Panc1 (cell line): ENCODE data around the gene BMP7.

Experiments used
- CTCF ChIP-seq: fragments of 450-650 bp; IDR thresholded peaks from 2 replicates; pipeline ENCODE4 v1.5.1; 2017; ENCODE audit warnings: mild to moderate bottlenecking
- POLR2AphosphoS5 ChIP-seq: IDR thresholded peaks from 2 replicates; pipeline ENCODE4 v1.6.1; 2012; ENCODE audit warnings: mild to moderate bottlenecking, low read depth, low read length, moderate library complexity
- REST ChIP-seq, 2 experiments: IDR thresholded peaks; 2 replicates each; pipeline ENCODE4 v1.6.1; 2011 to 2012; ENCODE audit warnings: low read depth in 2 of 2, control low read depth in 1 of 2, low read length in 1 of 2, mild to moderate bottlenecking in 1 of 2, moderate library complexity in 1 of 2; ENCODE audit not compliant: insufficient read depth in 1 of 2
- SIN3A ChIP-seq: IDR thresholded peaks from 2 replicates; pipeline ENCODE4 v1.6.1; 2012; ENCODE audit warnings: low read depth, mild to moderate bottlenecking, low read length, moderate library complexity, borderline replicate concordance; ENCODE audit not compliant: insufficient read depth
- TCF7L2 ChIP-seq: IDR thresholded peaks from 2 replicates; pipeline ENCODE4 v1.6.1; 2011; ENCODE audit warnings: mild to moderate bottlenecking, low read depth, low read length, inconsistent platforms

- no peak for TF ChIP-seq CTCF
- TF ChIP-seq SIN3A: no peak
- TF ChIP-seq POLR2AphosphoS5: no peak
- no peak for TF ChIP-seq REST (IDR thresholded peaks at IDR 0.05; ENCODE audit: insufficient read depth in 1 of 2, low read depth in 2 of 2, low read length in 1 of 2)
- TF ChIP-seq TCF7L2: no peak
Observed at GRCh38 chr20:57178582-57179111, 87.8 kb downstream of the BMP7 start.
